ENCODE data around the gene CACNA1C.

Gene CACNA1C

DNA sequence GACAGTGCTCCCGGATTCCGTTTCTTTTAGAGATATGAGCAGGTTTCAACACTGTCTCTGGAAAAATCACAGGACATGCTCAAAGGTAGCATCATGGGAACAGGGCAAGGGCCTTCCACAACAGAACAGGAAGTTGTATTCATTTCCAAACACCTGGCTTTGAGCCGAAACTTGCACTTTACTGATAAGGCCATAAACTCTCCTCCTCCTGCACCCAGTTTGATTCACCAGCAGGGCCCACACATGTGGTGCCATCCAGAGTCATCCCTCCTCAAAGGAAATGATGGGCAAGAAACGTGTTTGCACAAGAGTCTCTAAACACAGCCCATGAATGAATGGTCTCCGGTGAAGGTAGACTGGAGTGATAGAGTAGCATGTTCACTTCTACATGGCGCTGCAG is 473.6 kb downstream of the CACNA1C start:
- DNase-seq (ENCODE audit: low spot score): no peak

GRCh38 chr12:2528001-2528400 is 475.2 kb downstream of the CACNA1C start:
- DNase-seq (ENCODE audit: low spot score): no peak

DNA sequence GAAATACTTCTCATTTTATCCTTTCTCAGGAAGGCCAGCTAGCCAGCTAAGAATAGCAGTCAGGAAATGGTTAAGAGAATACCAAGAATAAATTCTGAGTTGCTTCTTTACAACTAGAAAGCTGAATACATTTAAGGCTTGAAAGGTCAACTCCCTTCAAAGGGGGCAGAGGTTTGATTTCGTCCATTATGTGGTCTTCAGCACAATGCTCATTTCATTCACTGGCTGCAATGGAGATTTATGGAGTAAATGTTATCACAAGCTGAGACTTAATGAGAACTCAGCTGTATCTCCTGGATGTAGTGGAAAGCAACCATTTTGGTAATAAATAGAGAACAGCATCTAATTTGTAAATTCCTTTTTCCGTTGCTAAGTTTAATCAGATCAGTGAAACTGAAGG is 477.0 kb downstream of the CACNA1C start:
- DNase-seq (ENCODE audit: low spot score): peak; percentile 29

GRCh38 chr12:2531371-2531770 is 478.6 kb downstream of the CACNA1C start:
- DNase-seq (ENCODE audit: low spot score): no peak

GRCh38 chr12:2533036-2533435 is 480.2 kb downstream of the CACNA1C start:
- DNase-seq (ENCODE audit: low spot score): peak; percentile 13

- peak; percentile 21 for DNase-seq (ENCODE audit: low spot score)
These were observed 482.9 kb downstream of the CACNA1C start for GRCh38 chr12:2535583-2536204.

- no peak for DNase-seq (ENCODE audit: low spot score)
These were observed 483.9 kb downstream of the CACNA1C start for GRCh38 chr12:2536724-2537123.

- no peak for DNase-seq (ENCODE audit: low spot score)
These were observed 485.2 kb downstream of the CACNA1C start for GRCh38 chr12:2537868-2538541.

GRCh38 chr12:2539938-2540337 is 487.2 kb downstream of the CACNA1C start:
- no peak for DNase-seq (ENCODE audit: low spot score)

DNA sequence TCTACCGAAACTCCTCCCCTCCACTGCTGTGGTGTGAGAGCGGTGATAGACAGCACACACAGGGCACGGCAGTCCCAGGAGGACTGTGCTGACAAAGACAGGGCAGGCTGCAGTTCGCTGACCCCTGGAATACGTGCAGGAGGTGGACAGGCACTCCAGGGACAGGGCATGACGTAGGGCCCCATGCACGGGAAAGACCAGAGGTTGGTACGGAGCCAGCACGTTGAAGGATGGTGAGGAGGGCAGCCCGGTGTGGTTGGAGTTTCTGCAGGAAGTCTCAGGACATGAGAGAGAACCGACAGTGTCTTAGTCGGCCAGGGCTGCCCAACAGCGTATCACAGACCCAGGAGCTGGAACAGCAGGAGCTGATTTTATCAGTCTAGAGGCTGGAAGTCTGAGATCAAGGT is 487.8 kb downstream of the CACNA1C start:
- no peak for DNase-seq (ENCODE audit: low spot score)

DNA sequence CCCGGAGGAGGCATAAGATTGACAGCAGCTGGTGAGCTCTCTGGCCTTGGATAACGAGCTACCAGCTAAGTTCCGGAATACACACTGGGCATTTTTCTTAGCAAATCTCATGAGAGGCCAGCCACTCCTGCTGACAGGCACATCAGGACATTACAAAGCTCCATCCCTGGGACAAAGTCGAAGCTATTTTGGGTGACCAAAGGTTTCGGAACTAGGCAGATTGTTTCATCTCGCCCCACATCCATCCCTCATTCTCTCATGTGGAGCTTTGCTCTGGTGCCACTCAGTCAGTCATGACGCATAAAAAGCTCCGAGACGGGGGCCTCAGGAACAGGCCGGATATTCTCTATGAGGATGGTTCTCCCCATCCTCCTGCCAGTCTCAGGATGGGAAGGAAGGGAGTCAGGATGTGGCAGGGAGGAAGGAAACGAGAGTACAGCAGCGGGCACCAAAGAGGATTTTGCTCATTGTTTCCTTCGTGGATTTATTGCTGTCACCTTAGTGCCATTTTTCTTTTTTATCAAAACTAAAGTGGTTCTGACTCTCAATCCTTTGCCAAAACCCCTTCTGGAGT is 488.9 kb downstream of the CACNA1C start:
- no peak for DNase-seq (ENCODE audit: low spot score)

DNA sequence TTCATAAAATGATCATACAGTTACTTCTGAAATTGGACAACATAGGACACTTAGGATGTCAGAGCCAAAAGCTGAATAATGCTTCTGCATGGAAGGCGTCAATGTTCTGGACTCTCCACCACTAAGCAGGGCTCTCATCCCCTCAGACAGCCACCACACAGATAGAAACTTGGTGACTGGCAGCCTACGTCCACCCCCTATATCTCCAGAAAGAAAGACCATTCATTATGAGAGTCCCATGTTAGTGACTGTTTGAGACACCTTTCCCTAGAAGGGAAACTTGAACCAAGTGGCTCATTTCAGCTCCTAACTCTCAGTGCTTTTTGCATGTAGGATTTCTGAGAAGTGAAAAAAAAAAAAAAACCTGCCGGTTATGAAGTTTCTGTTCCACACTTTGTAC is 491.0 kb downstream of the CACNA1C start:
- DNase-seq (ENCODE audit: low spot score): no peak

- no peak for DNase-seq (ENCODE audit: low spot score)
These were observed 491.4 kb downstream of the CACNA1C start for GRCh38 chr12:2544230-2544629.

DNA sequence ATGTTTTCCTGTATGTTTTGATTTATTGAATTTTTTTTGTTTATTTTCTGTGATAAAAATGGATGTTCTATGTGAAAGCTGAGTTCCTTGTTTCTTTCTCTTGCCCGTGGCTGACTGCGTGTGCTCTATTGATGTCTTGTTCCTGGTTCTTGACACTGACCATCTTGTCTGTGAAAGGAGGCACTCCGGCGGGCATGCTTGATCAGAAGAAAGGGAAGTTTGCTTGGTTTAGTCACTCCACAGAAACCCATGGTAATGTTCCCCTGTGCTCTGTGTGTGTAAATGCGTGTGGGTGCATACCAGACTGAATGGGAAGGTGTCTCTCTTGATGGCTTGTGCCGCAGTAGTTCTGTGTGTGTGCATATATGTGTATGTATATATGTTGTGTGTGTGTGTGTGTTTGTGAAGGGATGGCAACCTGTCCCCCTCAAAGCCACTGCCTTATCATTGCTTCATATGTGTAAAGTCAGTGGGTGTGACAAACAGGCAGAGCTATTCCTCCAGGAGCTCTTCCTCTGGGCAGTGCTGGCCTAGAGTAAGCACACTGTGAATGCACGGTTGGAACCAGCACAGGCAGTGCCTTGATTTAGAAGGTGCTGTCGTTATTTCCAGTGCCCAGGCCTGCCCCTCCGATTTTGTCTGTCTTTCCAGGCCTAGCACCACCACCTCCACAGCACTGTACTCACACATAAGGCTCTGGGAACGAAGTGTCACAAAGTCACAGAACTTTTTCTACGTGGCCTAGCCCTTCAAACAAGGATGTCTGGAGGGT is 494.7 kb downstream of the CACNA1C start:
- DNase-seq (ENCODE audit: low spot score): no peak

DNA sequence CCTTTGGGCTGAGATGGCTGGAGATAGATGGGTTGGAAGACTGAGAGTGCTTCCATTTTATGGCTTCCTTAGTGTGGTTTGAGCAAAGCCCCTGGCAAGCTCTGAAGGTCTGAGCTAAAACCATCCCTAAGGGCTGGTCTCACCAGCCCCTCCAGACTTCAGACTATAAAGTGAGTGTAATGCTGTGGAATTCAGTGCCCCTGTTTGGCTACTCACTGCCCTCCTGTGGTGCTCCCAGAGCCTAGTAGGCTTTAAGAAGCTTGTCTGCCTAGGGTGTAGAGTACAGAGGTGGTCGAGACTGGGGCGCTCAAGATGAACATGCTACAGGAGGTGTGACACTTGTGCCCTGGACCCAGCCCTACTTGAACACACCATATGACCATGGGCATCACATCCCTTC is 495.3 kb downstream of the CACNA1C start:
- DNase-seq (ENCODE audit: low spot score): no peak

- DNase-seq (ENCODE audit: low spot score): no peak
These were observed 498.0 kb downstream of the CACNA1C start for GRCh38 chr12:2550561-2551411.

DNA sequence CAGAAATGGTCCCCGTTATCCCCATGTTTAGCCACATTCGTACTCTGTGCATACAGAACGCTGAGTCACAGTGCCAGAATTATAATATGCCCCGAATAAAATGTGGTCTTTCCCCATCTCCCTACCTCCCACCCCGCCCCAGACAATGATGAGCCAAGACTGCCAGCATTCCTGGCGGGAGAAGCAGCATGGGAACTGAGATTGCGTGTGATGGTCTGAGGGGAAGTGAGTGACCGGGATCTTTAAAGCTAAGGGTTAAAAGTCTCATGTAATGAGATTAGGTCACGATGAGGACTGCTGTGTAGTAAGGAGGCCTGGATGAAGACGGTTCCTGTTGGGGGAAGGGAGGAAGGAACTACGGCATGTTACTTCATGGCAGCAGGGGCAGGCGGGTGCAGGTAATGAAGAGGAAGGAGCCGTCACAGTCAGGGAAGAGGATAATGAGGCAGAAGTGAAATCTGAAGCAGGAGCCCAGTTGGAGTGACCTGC is 498.7 kb downstream of the CACNA1C start:
- no peak for DNase-seq (ENCODE audit: low spot score)

DNA sequence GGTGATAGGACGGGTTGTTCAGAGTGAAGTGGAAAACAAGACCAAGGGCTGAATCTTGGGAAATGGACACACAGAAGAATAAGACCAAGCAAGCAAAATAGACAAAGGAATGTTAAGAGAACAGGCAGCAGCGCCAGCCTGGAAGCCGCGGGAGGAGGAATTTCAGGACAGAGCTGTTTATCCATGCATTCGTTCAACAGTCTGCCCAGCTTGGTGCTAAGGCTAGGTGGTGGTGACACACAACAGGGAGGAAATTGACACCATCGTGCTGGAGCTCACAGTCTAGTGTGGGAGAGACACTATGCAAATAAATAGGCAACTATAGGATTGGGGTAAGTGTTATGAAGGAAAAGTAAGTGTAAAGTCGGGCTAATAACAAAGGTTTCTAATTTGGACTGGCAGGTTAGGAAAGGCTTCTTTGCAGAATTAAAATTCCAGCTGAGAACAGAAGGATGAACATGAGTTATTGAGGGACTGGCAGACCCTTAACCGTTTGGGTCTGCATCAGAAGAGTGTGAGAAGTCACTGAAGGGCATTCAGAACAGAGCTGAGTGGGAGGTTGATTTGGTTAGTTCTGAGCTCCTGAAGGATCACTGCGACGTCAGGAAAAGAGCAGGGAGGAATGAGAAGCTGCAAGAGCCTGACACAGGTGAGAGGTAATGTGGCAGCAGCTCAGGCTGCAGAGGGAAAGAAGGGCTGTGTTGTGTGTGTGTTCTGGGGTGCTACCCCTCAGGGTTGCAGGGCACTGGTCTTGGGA is 499.4 kb downstream of the CACNA1C start:
- DNase-seq (ENCODE audit: low spot score): no peak

GRCh38 chr12:2553388-2554126 is 500.8 kb downstream of the CACNA1C start:
- DNase-seq (ENCODE audit: low spot score): no peak

DNA sequence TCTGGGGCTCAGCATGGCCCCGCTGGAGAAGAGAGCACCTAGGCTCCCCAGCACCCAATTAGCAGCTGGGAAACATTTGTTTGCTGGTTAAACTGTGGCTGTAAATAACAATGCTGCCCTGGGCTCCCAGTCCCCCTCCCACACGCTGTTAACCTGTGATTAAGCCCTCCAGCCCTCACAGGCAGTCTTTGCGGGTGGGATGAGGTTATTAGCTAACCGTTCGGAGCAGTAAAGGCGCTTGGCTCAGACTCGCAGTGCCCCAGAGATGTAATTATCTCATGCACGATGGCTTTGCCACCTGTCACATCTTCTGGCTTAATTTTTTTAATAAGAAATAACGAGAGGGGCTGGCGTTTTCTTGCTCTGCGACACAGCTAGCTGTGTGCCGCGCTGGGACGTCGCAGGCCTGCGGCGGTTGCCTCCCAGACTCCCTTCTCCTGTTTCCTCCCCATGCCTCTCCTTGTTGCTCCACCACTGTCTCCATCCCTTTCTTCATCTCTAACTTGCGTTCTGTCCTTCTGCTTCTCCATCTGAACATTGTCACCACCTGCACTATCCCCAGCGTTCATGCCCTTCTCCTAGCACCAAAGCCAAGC is 502.8 kb downstream of the CACNA1C start:
- no peak for DNase-seq (ENCODE audit: low spot score)

All from COLO829 (cell line).